ENCODE data around the gene LSAMP.

GRCh38 chr3:116391296-116392201, 53.7 kb downstream of the LSAMP start:
- TF ChIP-seq POLR2A (IDR thresholded peaks at IDR 0.05; ENCODE audit: low read depth, low read length), result no peak
- no peak for TF ChIP-seq POLR2AphosphoS5 (IDR thresholded peaks at IDR 0.05; ENCODE audit: low read depth, low read length)
- no peak for TF ChIP-seq SPI1 (IDR thresholded peaks at IDR 0.05; ENCODE audit: low read depth, low read length)
- no peak for TF ChIP-seq PAX5 (IDR thresholded peaks at IDR 0.05; ENCODE audit: insufficient read depth, low read length, severe bottlenecking)

All from GM12891 (cell line).